K562 (cell line): ENCODE data around the gene ASCL2. TPM values are rescaled to one million over a fixed set of nuclear protein-coding genes. Genes with fewer than 3 reads are reported as not detected.

Experiments used
- ATAC-seq: fragments of 200-7000 bp; cut with Tn5 transposase; 3 replicates; pipeline ENCODE4 v1.9.1; 2020; ENCODE audit warnings: moderate library complexity
- BruUV-seq: library from RNA; stranded (reverse); fragments of 400-500 nt; replicated peaks from 2 replicates; lab custom pipeline; 2021; lab: Mats Ljungman, UMichigan
- CTCF ChIA-PET: fragments of 300-600 bp; formaldehyde crosslinking; extraction: SDS; loops from one replicate; lab custom pipeline; 2021; ENCODE audit warnings: low intra/inter-chr PET ratio; lab: Yijun Ruan, JAX
- POLR2A ChIA-PET: fragments of 300-600, 350-650 bp; sonication (Branson Sonifier 250); formaldehyde crosslinking; extraction: SDS; loops from one replicate; lab custom pipeline; 2021; ENCODE audit warnings: antibody characterized with exemption, inconsistent platforms; lab: Yijun Ruan, JAX
- DNase-seq, 4 experiments: peaks; one replicate each; pipeline versions ENCODE4 v3.0.0 to v3.0.0-alpha.2; 2011 to 2018; ENCODE audit warnings: low spot score in 3 of 4, mixed read lengths in 3 of 4; ENCODE audit errors: extremely low read depth in 1 of 4
- FAIRE-seq: peaks from 2 replicates; lab custom pipeline; 2011; peaks lifted over from hg19 to GRCh38; lab: Jason Lieb, UNC
- H2AFZ ChIP-seq: 2 replicates; pipeline ENCODE4 v1.6.0; 2011; ENCODE audit warnings: low read depth, low read length, control low read depth, inconsistent platforms
- H3K27ac ChIP-seq: fragments of 200-600 bp; 3 replicates; pipeline ENCODE4 v1.8.0; 2011; ENCODE audit warnings: low read depth, mild to moderate bottlenecking, control low read depth, inconsistent platforms, low read length, moderate library complexity, mixed read lengths; ENCODE audit errors: extremely low read depth
- H3K27me3 ChIP-seq, 2 experiments: fragments of 300-600 bp in 1 of 2; 2 replicates in 1 of 2; 3 replicates in 1 of 2; pipeline versions ENCODE4 v1.6.0 to v1.8.0; 2011; ENCODE audit warnings: inconsistent platforms in 2 of 2, low read length in 2 of 2, mild to moderate bottlenecking in 1 of 2, mixed read lengths in 1 of 2, moderate library complexity in 1 of 2; ENCODE audit not compliant: control insufficient read depth in 2 of 2, insufficient read depth in 2 of 2
- H3K36me3 ChIP-seq: fragments of 300-600 bp; 3 replicates; pipeline ENCODE4 v1.8.0; 2011; ENCODE audit warnings: mild to moderate bottlenecking, low read length, inconsistent platforms; ENCODE audit not compliant: control insufficient read depth, insufficient read depth
- H3K4me1 ChIP-seq, 2 experiments: fragments of 200-600 bp in 1 of 2; replicated peaks in 1 of 2; 2 replicates in 1 of 2; 3 replicates in 1 of 2; pipeline versions ENCODE4 v1.5.1 to v1.8.0; 2011; ENCODE audit warnings: inconsistent platforms in 2 of 2, low read length in 2 of 2, mild to moderate bottlenecking in 1 of 2, mixed read lengths in 1 of 2, moderate library complexity in 1 of 2; ENCODE audit not compliant: control insufficient read depth in 2 of 2, insufficient read depth in 2 of 2
- H3K4me2 ChIP-seq: 2 replicates; pipeline ENCODE4 v1.6.1; 2011; ENCODE audit warnings: low read length, control low read depth, inconsistent platforms, mixed read lengths; ENCODE audit not compliant: insufficient read depth
- H3K4me3 ChIP-seq: fragments of 200-600 bp; sonication (generic), shearing (Covaris generic); 2 replicates; pipeline ENCODE4 v1.5.1; 2016; ENCODE audit warnings: control low read depth, inconsistent platforms
- H3K79me2 ChIP-seq: fragments of 200-600 bp; 3 replicates; pipeline ENCODE4 v1.8.0; 2011; ENCODE audit warnings: low read length, inconsistent platforms; ENCODE audit not compliant: control insufficient read depth, insufficient read depth
- H3K9ac ChIP-seq, 2 experiments: 2 replicates each; pipeline versions ENCODE4 v1.6.0 to v1.6.1; 2011; ENCODE audit warnings: low read depth in 2 of 2, low read length in 2 of 2, control low read depth in 1 of 2, inconsistent platforms in 1 of 2, mild to moderate bottlenecking in 1 of 2, mixed read lengths in 1 of 2; ENCODE audit not compliant: insufficient read depth in 1 of 2
- H3K9me1 ChIP-seq: one replicate; pipeline ENCODE4 v1.6.0; 2011; ENCODE audit warnings: inconsistent platforms, mild to moderate bottlenecking, low read length, moderate library complexity; ENCODE audit not compliant: control insufficient read depth, insufficient read depth
- H3K9me3 ChIP-seq: replicated peaks from 2 replicates; pipeline ENCODE4 v1.5.1; 2011; ENCODE audit warnings: low read depth, low read length, inconsistent platforms; ENCODE audit not compliant: control insufficient read depth, insufficient read depth
- H4K20me1 ChIP-seq: replicated peaks from 2 replicates; pipeline ENCODE4 v1.6.1; 2011; ENCODE audit warnings: low read length, inconsistent platforms, mixed read lengths; ENCODE audit not compliant: control insufficient read depth, insufficient read depth
- ARNT ChIP-seq, 2 experiments: fragments of 450-650 bp; IDR thresholded peaks; 2 replicates each; pipeline ENCODE4 v1.6.1; 2016; ENCODE audit warnings: mild to moderate bottlenecking in 1 of 2
- ATF7 ChIP-seq: fragments of 450-650 bp; IDR thresholded peaks from 2 replicates; pipeline ENCODE4 v1.7.1; 2014; ENCODE audit warnings: mild to moderate bottlenecking, moderate library complexity
- CBX2 ChIP-seq: fragments of 200-600 bp; sonication (generic); IDR thresholded peaks from one replicate; pipeline ENCODE4 v1.6.1; 2012; ENCODE audit warnings: mild to moderate bottlenecking, low read length, inconsistent platforms; ENCODE audit not compliant: insufficient read depth, poor library complexity, severe bottlenecking
- CHCHD3 ChIP-seq: fragments of 250-450 bp; sonication (Bioruptor Pico); IDR thresholded peaks from 2 replicates; pipeline ENCODE4 v2.1.2; 2022; ENCODE audit warnings: mild to moderate bottlenecking
- CREB3 ChIP-seq: fragments of 450-650 bp; conservative IDR thresholded peaks from 2 replicates; pipeline ENCODE4 v1.6.1; 2016; ENCODE audit warnings: missing genetic modification characterization, low read depth, mild to moderate bottlenecking, missing compliant biosample characterization, moderate library complexity
- CREBBP ChIP-seq: IDR thresholded peaks from one replicate; pipeline ENCODE4 v1.6.1; 2012; ENCODE audit warnings: low read depth, mild to moderate bottlenecking, control low read depth, inconsistent platforms, low read length
- FOXM1 ChIP-seq, 2 experiments: fragments of 450-650 bp in 1 of 2; sonication (generic) in 1 of 2; formaldehyde crosslinking in 1 of 2; IDR thresholded peaks; 2 replicates each; pipeline versions ENCODE4 v1.6.1 to v1.9.0; 2017 to 2022; ENCODE audit warnings: low read depth in 2 of 2, mild to moderate bottlenecking in 2 of 2, missing genetic modification reagents in 1 of 2, moderate library complexity in 1 of 2
- HCFC1 ChIP-seq: IDR thresholded peaks from 2 replicates; pipeline ENCODE4 v1.6.1; 2012; ENCODE audit warnings: low read depth, low read length, improper control_type of control experiment
- HOMEZ ChIP-seq: fragments of 250-450 bp; sonication (Bioruptor Pico); IDR thresholded peaks from 2 replicates; pipeline ENCODE4 v1.4.0; 2020; ENCODE audit warnings: mild to moderate bottlenecking, moderate library complexity
- MCM3 ChIP-seq: fragments of 450-650 bp; IDR thresholded peaks from 2 replicates; pipeline ENCODE4 v1.6.1; 2016
- POLR2G ChIP-seq: fragments of 200-400 bp; formaldehyde crosslinking; IDR thresholded peaks from 2 replicates; pipeline ENCODE4 v1.6.1; 2017; ENCODE audit warnings: low read depth, mild to moderate bottlenecking, antibody characterized with exemption, low read length, moderate library complexity
- POLR3A ChIP-seq: IDR thresholded peaks from 2 replicates; pipeline ENCODE4 v1.6.1; 2011; ENCODE audit warnings: borderline replicate concordance, mild to moderate bottlenecking, moderate library complexity; ENCODE audit not compliant: insufficient read length, insufficient read depth; ENCODE audit errors: extremely low read depth
- ZFP36 ChIP-seq: fragments of 150-350 bp; IDR thresholded peaks from 2 replicates; pipeline ENCODE4 v1.6.1; 2018; ENCODE audit warnings: low read length, low read depth; ENCODE audit not compliant: partially characterized antibody
- ZNF239 ChIP-seq: fragments of 250-450 bp; sonication (Bioruptor Pico); IDR thresholded peaks from 2 replicates; pipeline ENCODE4 v1.4.0; 2020; ENCODE audit warnings: mild to moderate bottlenecking
- ZNF384 ChIP-seq: IDR thresholded peaks from 2 replicates; pipeline ENCODE4 v1.6.1; 2012; ENCODE audit warnings: low read depth, low read length, improper control_type of control experiment
- ZNF668 ChIP-seq: fragments of 250-450 bp; sonication (Bioruptor Pico); IDR thresholded peaks from 2 replicates; pipeline ENCODE4 v1.8.0; 2022; ENCODE audit warnings: mild to moderate bottlenecking, inconsistent platforms
- WGBS: fragments of 100-300 bp; shearing (Covaris generic); methylation state at CpG from one replicate; pipeline ENCODE4 v1.1.6; 2016; ENCODE audit warnings: low coverage, mixed read lengths; ENCODE audit not compliant: insufficient coverage; ENCODE audit errors: missing lambda C conversion rate; 5-methylcytosine and 5-hydroxymethylcytosine counted together
- in situ Hi-C: fragments of 300-500 bp; cut with MboI; formaldehyde crosslinking; loops from 4 replicates; pipeline ENCODE4 v1.15.0; 2018; ENCODE audit warnings: inconsistent platforms, mixed read lengths
- intact Hi-C: fragments of 100-400 bp; cut with micrococcal nuclease; formaldehyde crosslinking; loops from 2 replicates; pipeline ENCODE4 v1.14.2; 2022
- polyA plus RNA-seq, 8 experiments: library from polyadenylated mRNA; depleted of rRNA in 4 of 8; stranded (reverse) in 5 of 8; unstranded in 3 of 8; fragments of >200 nt; fragmentation: Nextera tagmentation in 2 of 8; fragmentation: Illumina TruSeq in 1 of 8; extraction: Ambion mirVana in 2 of 8; extraction: Trizol in 1 of 8; gene quantifications; 2 replicates each; pipeline versions ENCODE4 v1.2.1 to v1.2.3, GENCODE V29; 2011 to 2014; ENCODE audit warnings: inconsistent platforms in 1 of 8, missing spikeins in 1 of 8
- total RNA-seq, 7 experiments: library from RNA; depleted of rRNA in 6 of 7; stranded (reverse); fragments of >200 nt in 6 of 7; fragmentation: Illumina TruSeq in 2 of 7; extraction: Trizol in 2 of 7; gene quantifications; 2 replicates each; pipeline versions ENCODE4 v1.2.1 to v1.2.3, GENCODE V29; 2011 to 2021; ENCODE audit warnings: low replicate concordance in 1 of 7
- TF ChIP-seq, protein P1 (sequence below), 3 experiments: IDR thresholded peaks in 2 of 3; conservative IDR thresholded peaks in 1 of 3; 2 replicates each; pipeline ENCODE4 v1.5.1; 2011 to 2012; ENCODE audit warnings: low read length in 3 of 3, mild to moderate bottlenecking in 3 of 3, control low read depth in 2 of 3, improper control_type of control experiment in 1 of 3, inconsistent platforms in 1 of 3, low read depth in 1 of 3, mixed read lengths in 1 of 3, moderate library complexity in 1 of 3; ENCODE audit not compliant: insufficient read depth in 2 of 3

ASCL2 gene
- total and polyA plus RNA-seq, 9 of the 15 experiments (the other 6 are each of a cell fraction or from before 2014, with no cell fraction given): 0.11 to 1.4 (median 0.36) TPM; not detected in 2

- ATAC-seq (no peak; the same call in 2 of the 3 replicates), FAIRE-seq (no peak), DNase-seq (no peak)
- Histone ChIP-seq H3K9me1 (no peaks in the 10 kb centered on the region), H4K20me1 (peaks cover 10% of the 10 kb centered on the region; the same call in 1 of the 2 replicates), H3K9me3 (no peaks in the 10 kb centered on the region), H3K4me3 (no peak overlapping the region), H3K27me3 (peaks cover 0 to 20% of the 10 kb centered on the region in 2 experiments; a peak in 3 of 5 replicates), H3K36me3 (no peaks in the 10 kb centered on the region), H3K4me2 (no peak overlapping the region), H3K4me1 (peaks cover 0 to 83% of the 10 kb centered on the region in 2 experiments; a peak in 2 of 5 replicates), H3K79me2 (no peaks in the 10 kb centered on the region), H2AFZ (no peak overlapping the region), H3K9ac (peak overlapping the region in 1 of 2 experiments; percentile 13; a peak in 2 of 4 replicates), H3K27ac (no peak overlapping the region)
- ChIA-PET CTCF (interaction anchor here (1.1 kb wide), 1 partner anchor 108 kb away, joined by 3 read pairs; no protein-coding TSS in a partner anchor), POLR2A (interaction anchor here (0.6 to 1.2 kb wide), 2 partner anchors 9 kb away, joined by 4 read pairs; no protein-coding TSS in a partner anchor)
- in situ Hi-C loops (loop anchor here (5.0 kb wide), 1 partner anchor 105 kb away; no protein-coding TSS in a partner anchor), intact Hi-C loops (no loop called here)
- BruUV-seq: no TSS peak
- WGBS: 44% methylated on average over 17 of the region's 22 CpGs
- TF ChIP-seq FOXM1 (IDR thresholded peaks at IDR 0.05; ENCODE audit: low read depth) (no peak), FOXM1 (CRISPR knock-in tag; IDR thresholded peaks at IDR 0.05; ENCODE audit: low read depth) (no peak), ZNF668 (CRISPR knock-in tag) (no peak), ZFP36 (peak; percentile 94), ARNT (IDR thresholded peaks at IDR 0.05) (no peak), CREBBP (no peak), HCFC1 (no peak), POLR2G (peak; percentile 31; the same call in 1 of the 2 replicates), CREB3 (tag) (no peak), CBX2 (no peak), HOMEZ (CRISPR knock-in tag) (no peak), ATF7 (no peak), ZNF239 (CRISPR knock-in tag) (no peak), MCM3 (no peak), POLR3A (no peak), CHCHD3 (CRISPR knock-in tag) (no peak), ZNF384 (no peak)
- TF ChIP-seq, protein P1, sequence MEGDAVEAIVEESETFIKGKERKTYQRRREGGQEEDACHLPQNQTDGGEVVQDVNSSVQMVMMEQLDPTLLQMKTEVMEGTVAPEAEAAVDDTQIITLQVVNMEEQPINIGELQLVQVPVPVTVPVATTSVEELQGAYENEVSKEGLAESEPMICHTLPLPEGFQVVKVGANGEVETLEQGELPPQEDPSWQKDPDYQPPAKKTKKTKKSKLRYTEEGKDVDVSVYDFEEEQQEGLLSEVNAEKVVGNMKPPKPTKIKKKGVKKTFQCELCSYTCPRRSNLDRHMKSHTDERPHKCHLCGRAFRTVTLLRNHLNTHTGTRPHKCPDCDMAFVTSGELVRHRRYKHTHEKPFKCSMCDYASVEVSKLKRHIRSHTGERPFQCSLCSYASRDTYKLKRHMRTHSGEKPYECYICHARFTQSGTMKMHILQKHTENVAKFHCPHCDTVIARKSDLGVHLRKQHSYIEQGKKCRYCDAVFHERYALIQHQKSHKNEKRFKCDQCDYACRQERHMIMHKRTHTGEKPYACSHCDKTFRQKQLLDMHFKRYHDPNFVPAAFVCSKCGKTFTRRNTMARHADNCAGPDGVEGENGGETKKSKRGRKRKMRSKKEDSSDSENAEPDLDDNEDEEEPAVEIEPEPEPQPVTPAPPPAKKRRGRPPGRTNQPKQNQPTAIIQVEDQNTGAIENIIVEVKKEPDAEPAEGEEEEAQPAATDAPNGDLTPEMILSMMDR (IDR thresholded peaks at IDR 0.05 in 2 of 3, conservative IDR thresholded peaks at IDR 0.05 in 1 of 3; ENCODE audit: insufficient read depth in 2 of 3, low read depth in 1 of 3, low read length in 3 of 3): peak in 2 of 3 experiments; percentile 16 to 34; a peak in 2 of 6 replicates
These were observed 42.0 kb upstream of the ASCL2 start for GRCh38 chr11:2312232-2313042.
